ENCODE measurements around the gene KRT13.

- TF ChIP-seq, protein P1, sequence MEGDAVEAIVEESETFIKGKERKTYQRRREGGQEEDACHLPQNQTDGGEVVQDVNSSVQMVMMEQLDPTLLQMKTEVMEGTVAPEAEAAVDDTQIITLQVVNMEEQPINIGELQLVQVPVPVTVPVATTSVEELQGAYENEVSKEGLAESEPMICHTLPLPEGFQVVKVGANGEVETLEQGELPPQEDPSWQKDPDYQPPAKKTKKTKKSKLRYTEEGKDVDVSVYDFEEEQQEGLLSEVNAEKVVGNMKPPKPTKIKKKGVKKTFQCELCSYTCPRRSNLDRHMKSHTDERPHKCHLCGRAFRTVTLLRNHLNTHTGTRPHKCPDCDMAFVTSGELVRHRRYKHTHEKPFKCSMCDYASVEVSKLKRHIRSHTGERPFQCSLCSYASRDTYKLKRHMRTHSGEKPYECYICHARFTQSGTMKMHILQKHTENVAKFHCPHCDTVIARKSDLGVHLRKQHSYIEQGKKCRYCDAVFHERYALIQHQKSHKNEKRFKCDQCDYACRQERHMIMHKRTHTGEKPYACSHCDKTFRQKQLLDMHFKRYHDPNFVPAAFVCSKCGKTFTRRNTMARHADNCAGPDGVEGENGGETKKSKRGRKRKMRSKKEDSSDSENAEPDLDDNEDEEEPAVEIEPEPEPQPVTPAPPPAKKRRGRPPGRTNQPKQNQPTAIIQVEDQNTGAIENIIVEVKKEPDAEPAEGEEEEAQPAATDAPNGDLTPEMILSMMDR (IDR thresholded peaks at IDR 0.05; ENCODE audit: low read length): no peak
- no peak for TF ChIP-seq EZH2 (IDR thresholded peaks at IDR 0.05; ENCODE audit: borderline replicate concordance, low read length)
These were observed 37.9 kb downstream of the KRT13 start for GRCh38 chr17:41467561-41467960.

Data from OCI-LY1 (cell line).